Motor neuron (in vitro differentiated cells): ENCODE data around the gene HHIPL2. TPM values are rescaled to one million over a fixed set of nuclear protein-coding genes. Genes with fewer than 3 reads are reported as not detected.

ENCODE experiments used
- ATAC-seq, 8 experiments: fragments of 200-7000 bp; cut with Tn5 transposase; replicated peaks in 6 of 8; 2 replicates each; pipeline ENCODE4 v1.8.0; 2021; ENCODE audit warnings: mild to moderate bottlenecking in 8 of 8, moderate library complexity in 8 of 8
- H3K27ac ChIP-seq, 2 donors: fragments of 250-450 bp; sonication (Bioruptor Pico); 2 replicates each; pipeline ENCODE4 v1.9.0; 2021; ENCODE audit warnings: antibody characterized with exemption in 2 of 2, mild to moderate bottlenecking in 2 of 2, moderate library complexity in 1 of 2
- H3K4me1 ChIP-seq, 2 donors: fragments of 250-450 bp; sonication (Bioruptor Pico); replicated peaks in 1 of 2; 2 replicates each; pipeline ENCODE4 v1.6.1; 2021; ENCODE audit warnings: antibody characterized with exemption in 2 of 2, mild to moderate bottlenecking in 2 of 2, moderate library complexity in 1 of 2
- H3K4me3 ChIP-seq, 5 donors: fragments of 250-450 bp; sonication (Bioruptor Pico); 2 replicates each; pipeline ENCODE4 v1.9.0; 2021; ENCODE audit warnings: antibody characterized with exemption in 5 of 5, mild to moderate bottlenecking in 5 of 5, moderate library complexity in 4 of 5
- WGBS, 10 experiments: fragments of 450-650 bp; shearing (Covaris generic); methylation state at CpG; one replicate each; pipeline ENCODE4 v1.0.0; 2022; 5-methylcytosine and 5-hydroxymethylcytosine counted together
- in situ Hi-C, 9 experiments: fragments of 400-800 bp; cut with MboI; loops; one replicate each; pipeline ENCODE4 v1.15.0; 2021; ENCODE audit warnings: low sequenced_read_pairs in 9 of 9, low pct_unique_long_range_greater_than_20kb in 2 of 9; ENCODE audit not compliant: unreplicated experiment in 9 of 9
- total RNA-seq, 8 experiments: library from RNA; unstranded; fragments of 300-600 nt; gene quantifications; 2 replicates each; pipeline versions ENCODE4 v1.2.3 to v1.2.4, GENCODE V29; 2022

The HHIPL2 gene
- total RNA-seq, 8 experiments from 2014 or later, result 0.22 to 6.1 (median 0.78) TPM

- WGBS, 10 experiments, result 89 to 100% (median 100%) methylated on average over 2 to 7 of the region's 7 CpGs; no CpG with 5 or more reads in 1 of the 10 experiments
- H3K27ac ChIP-seq, result no peak overlapping the region
- no peak overlapping the region for H3K4me3 ChIP-seq
- no peaks in the 10 kb centered on the region for H3K4me1 ChIP-seq
- no peak for ATAC-seq
- in situ Hi-C loops, result no loop called here
Observed at GRCh38 chr1:222557574-222557973, 9.7 kb upstream of the HHIPL2 start.

DNA sequence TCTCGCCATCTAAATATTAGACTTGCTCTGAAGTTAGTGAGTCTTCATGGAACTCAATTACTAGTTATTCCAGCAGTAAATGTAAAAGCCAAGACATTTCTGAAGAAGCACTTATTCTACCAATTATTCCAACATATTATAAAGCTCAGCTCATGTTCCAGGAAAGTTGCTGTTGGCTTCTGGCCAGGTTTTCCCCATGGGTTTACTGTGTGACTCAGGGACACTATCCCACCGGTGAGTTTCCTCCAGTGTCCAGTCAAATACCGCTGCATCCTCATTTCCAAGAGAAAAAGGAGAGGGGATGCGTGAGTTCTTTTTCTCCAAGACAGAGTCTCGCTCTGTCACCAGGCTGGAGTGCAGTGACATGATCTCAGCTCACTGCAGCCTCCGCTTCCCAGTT, 9.2 kb upstream of the HHIPL2 start:
- Histone ChIP-seq H3K27ac (no peak overlapping the region), H3K4me3 (no peak overlapping the region), H3K4me1 (no peaks in the 10 kb centered on the region)
- in situ Hi-C loops, result no loop called here
- WGBS, 10 experiments, result 60 to 100% (median 78%) methylated on average over 1 to 6 of the region's 6 CpGs
- no peak for ATAC-seq

DNA sequence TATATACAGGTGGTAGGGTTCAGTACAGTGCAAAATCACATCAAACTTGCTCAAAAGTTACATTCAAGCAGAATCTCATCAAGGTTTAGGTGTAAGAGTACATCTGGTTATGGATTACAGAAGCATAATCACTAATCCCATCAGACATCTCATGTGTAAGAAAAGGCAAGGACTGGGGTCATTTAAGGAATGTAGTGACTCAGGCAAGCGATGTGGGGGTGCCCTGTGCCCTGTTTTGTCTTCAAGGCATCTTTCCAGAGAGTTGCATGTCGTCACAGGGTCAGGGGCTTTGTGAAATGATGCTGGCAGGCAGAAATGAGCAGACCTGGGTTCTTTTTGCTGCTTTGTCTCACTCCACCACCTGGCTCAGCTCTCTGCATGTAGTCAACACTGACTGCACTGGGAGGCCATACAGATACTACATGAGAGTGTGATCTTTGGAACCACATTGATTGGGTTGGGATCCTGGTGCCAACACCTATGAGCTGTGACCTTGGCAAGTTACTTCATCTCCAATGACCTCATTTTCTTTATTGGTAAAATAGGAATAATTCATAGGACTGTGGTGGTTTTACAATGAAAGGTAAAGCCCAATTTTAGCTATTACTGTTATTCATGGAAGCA, 8.2 kb upstream of the HHIPL2 start:
- ATAC-seq, result no peak
- 67 to 100% (median 97%) methylated on average over 1 to 2 of the region's 2 CpGs; no CpG with 5 or more reads in 4 of the 10 experiments for WGBS, 10 experiments
- H3K27ac ChIP-seq, result no peak overlapping the region
- in situ Hi-C loops, result no loop called here
- H3K4me3 ChIP-seq, result no peak overlapping the region
- no peaks in the 10 kb centered on the region for H3K4me1 ChIP-seq

DNA sequence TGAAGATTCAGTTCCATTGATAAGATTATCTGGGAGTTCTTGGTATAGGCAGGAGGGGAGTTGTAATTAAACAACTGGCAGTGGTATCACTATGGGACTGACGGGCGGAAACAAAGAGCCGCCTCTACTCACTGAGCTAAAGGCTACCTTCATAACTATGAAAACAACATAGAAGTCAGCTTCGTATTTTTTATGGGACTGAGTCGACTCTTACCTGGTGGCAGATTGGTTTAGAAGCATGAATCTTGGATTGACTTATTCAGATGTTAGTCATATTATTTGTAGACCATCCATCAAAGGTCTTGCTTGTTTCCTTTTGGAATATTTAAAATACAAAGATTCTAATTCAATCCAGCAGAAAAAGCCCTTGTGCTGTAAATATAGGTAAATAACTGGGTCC, 6.3 kb upstream of the HHIPL2 start:
- H3K27ac ChIP-seq, result no peak overlapping the region
- H3K4me3 ChIP-seq, result no peak overlapping the region
- in situ Hi-C loops, result no loop called here
- H3K4me1 ChIP-seq, result no peaks in the 10 kb centered on the region
- no peak for ATAC-seq
- 84 to 100% (median 98%) methylated on average over 1 to 5 of the region's 5 CpGs; no CpG with 5 or more reads in 2 of the 10 experiments for WGBS, 10 experiments

DNA sequence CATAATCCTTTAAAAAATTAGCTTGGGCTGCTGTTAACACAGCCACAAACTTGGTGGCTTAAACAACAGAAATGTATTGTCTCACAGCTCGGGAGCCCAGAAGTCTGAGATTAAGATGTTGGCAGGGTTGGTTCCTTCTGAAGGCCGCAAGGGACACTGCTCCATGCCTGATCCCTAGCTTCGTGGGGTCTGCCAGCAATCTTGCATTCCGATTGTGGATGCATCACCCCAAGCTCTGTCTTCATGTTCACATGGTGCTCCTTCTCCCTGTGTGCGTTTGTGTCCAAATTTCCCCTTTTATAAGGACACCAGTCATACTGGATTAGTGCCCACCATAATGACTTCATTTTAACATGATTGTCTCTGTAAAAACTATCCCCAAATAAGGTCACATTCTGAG, 5.0 kb upstream of the HHIPL2 start:
- no peak for ATAC-seq
- H3K4me3 ChIP-seq, result no peak overlapping the region
- H3K27ac ChIP-seq, result no peak overlapping the region
- no peaks in the 10 kb centered on the region for H3K4me1 ChIP-seq
- in situ Hi-C loops, result no loop called here
- 0 to 100% (median 68%) methylated on average over 1 to 5 of the region's 5 CpGs; no CpG with 5 or more reads in 1 of the 10 experiments for WGBS, 10 experiments

DNA sequence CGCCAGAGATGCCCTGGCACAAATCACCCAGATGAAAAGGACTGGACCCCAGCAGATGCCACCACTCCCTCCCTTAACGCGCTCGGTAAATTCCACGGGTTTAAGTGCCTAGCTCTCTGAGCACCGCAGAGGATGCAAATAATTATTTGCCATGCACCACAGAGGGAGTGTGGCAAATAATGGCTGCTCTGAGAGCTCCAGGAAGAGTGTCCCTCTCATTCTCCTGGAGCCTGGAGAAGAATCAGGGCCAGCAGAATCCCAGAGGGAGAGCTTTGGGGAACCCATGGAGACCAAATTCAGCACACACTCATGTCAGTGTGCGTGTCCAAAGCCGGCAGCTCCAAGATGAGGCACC, 667 bp downstream of the HHIPL2 start:
- Histone ChIP-seq H3K27ac (no peak overlapping the region), H3K4me1 (no peaks in the 10 kb centered on the region), H3K4me3 (no peak overlapping the region)
- WGBS, 10 experiments, result 0 to 100% (median 78%) methylated on average over 1 to 8 of the region's 8 CpGs; no CpG with 5 or more reads in 2 of the 10 experiments
- peak in 2 of 8 experiments; percentile 9 to 29 for ATAC-seq
- in situ Hi-C loops, result no loop called here

DNA sequence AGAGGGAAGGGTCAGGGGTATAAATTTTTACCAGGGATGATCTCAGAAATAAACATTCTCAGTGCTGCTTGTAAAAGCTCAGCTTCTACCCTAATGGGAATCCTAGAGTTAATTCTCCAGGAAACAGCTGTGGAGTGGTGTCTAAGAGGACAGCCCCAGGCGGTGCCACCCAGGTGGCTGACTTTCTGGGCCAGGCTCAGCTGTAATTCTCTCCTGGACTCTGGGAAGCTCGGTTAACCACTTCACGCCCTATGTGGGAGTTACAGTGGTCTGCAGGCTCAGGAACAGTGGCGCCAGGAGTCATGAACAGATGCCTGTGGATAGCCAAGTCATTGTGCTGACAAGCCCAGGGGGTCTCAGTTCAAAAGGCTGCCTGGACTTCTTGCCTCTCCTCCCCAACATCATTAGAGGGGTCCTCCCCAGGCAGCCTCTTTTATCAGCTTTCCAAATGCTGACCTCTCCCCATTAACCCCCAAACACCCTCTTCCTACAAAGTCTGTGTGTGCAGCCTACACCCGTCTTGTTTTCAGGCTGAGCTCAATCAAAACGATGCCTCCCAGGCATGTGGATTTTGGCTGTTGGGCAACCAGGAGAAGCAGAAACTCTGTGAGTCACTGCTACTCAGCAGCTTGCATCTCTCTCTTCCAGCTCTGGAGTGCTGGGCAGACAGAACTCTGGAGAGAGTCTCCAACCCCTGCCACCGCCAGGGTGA, 1.2 kb downstream of the HHIPL2 start:
- Histone ChIP-seq H3K4me3 (no peak overlapping the region), H3K27ac (no peak overlapping the region), H3K4me1 (no peaks in the 10 kb centered on the region)
- in situ Hi-C loops, result no loop called here
- WGBS, 10 experiments, result 0 to 100% (median 33%) methylated on average over 1 to 5 of the region's 7 CpGs; no CpG with 5 or more reads in 2 of the 10 experiments
- ATAC-seq, result peak in 4 of 8 experiments; percentile 23 to 95 (median 92)

GRCh38 chr1:222546091-222546490, 1.8 kb downstream of the HHIPL2 start:
- Histone ChIP-seq H3K4me1 (no peaks in the 10 kb centered on the region), H3K4me3 (no peak overlapping the region), H3K27ac (no peak overlapping the region)
- WGBS, 10 experiments, result 19 to 91% (median 86%) methylated on average over 3 to 7 of the region's 7 CpGs; no CpG with 5 or more reads in 1 of the 10 experiments
- in situ Hi-C loops, result no loop called here
- ATAC-seq, result no peak

GRCh38 chr1:222543817-222544216, 4.1 kb downstream of the HHIPL2 start:
- WGBS, 10 experiments, result 90 to 100% (median 100%) methylated on average over 1 to 18 of the region's 21 CpGs; no CpG with 5 or more reads in 1 of the 10 experiments
- in situ Hi-C loops, result no loop called here
- Histone ChIP-seq H3K4me1 (no peaks in the 10 kb centered on the region), H3K4me3 (no peak overlapping the region), H3K27ac (no peak overlapping the region)
- no peak for ATAC-seq

- Histone ChIP-seq H3K4me1 (no peaks in the 10 kb centered on the region), H3K27ac (no peak overlapping the region), H3K4me3 (no peak overlapping the region)
- 33 to 80% (median 72%) methylated on average over 1 to 2 of the region's 2 CpGs for WGBS, 10 experiments
- ATAC-seq, result no peak
- in situ Hi-C loops, result no loop called here
Observed at GRCh38 chr1:222540598-222540995, 7.3 kb downstream of the HHIPL2 start.

DNA sequence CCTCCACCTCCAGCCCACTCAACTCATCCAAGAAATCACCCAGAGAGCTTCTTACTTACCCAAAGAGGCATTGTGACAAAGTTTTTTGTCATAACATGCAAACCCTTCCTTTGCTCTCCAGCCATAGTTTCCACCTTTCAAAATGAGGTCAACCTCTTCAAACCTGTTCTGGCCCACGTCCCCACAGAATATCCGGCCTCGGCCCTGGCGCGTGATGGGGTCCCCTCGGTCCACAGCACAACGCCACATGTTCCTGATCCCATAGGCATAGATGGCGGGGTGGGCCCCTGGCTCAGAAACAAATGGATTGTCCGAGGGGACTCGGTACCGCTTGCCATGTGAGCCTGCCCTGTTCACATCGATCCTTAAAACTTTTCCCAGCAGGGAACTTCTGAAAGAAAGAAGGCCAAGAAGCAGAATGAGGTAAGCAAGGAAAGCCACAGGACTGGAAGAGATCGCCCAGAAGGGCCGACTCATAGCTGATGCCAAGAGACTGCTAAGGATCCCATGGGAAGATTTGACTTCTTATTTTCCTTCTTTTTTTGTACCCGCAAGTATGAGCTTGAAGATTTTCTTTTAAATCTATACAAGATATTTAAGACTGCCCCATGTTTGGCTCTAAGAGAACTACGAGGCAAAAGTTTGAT, 7.8 kb downstream of the HHIPL2 start:
- no peak overlapping the region for H3K27ac ChIP-seq
- no peak for ATAC-seq
- H3K4me1 ChIP-seq, result no peaks in the 10 kb centered on the region
- WGBS, 10 experiments, result 60 to 91% (median 80%) methylated on average over 1 to 16 of the region's 16 CpGs; no CpG with 5 or more reads in 1 of the 10 experiments
- in situ Hi-C loops, result no loop called here
- no peak overlapping the region for H3K4me3 ChIP-seq

DNA sequence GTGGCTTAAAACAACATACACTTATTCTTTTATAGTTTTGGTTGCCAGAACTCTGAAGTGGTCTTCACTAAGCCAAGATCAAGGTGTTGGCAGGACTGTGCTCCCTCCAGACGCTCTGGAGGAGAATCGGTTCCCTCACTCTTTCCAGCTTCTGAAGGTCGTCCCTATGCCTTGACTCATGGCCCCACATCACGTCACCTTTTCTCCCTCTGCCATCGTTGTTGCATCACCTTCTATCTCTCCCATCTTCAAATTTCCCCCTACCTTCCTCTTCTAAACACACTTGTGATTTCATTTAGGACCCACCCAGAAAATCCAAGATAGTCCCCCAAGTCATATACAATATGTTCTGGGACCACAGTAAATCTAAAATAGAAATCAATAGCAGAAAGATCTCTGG, 12.4 kb downstream of the HHIPL2 start:
- H3K4me3 ChIP-seq, result no peak overlapping the region
- no peak overlapping the region for H3K27ac ChIP-seq
- WGBS, 10 experiments, result 20 to 91% (median 82%) methylated on average over 1 to 5 of the region's 5 CpGs; no CpG with 5 or more reads in 2 of the 10 experiments
- in situ Hi-C loops, result no loop called here
- ATAC-seq, result no peak
- no peaks in the 10 kb centered on the region for H3K4me1 ChIP-seq

- in situ Hi-C loops, result no loop called here
- 25 to 96% (median 72%) methylated on average over 3 to 6 of the region's 6 CpGs for WGBS, 10 experiments
Observed at GRCh38 chr1:222530852-222531251, 17.1 kb downstream of the HHIPL2 start.

More at GRCh38 chr1:222530852-222531251, 17.1 kb downstream of the HHIPL2 start:
- Histone ChIP-seq H3K4me3 (no peak overlapping the region), H3K27ac (no peak overlapping the region), H3K4me1 (no peaks in the 10 kb centered on the region)
- ATAC-seq, result no peak
